Caco-2 (cell line): ENCODE results near the gene NTHL1. TPM values are rescaled to one million over a fixed set of nuclear protein-coding genes. Genes with fewer than 3 reads are reported as not detected.

Source experiments
- BruUV-seq: library from RNA; stranded (reverse); fragments of 400-500 nt; replicated peaks from 2 replicates; lab custom pipeline; 2021; lab: Mats Ljungman, UMichigan
- CTCF ChIA-PET: fragments of 300-600 bp; sonication (Branson Sonifier 250); formaldehyde crosslinking; loops from one replicate; lab custom pipeline; 2022; ENCODE audit warnings: antibody characterized with exemption; lab: Charles Lee
- POLR2A ChIA-PET: fragments of 300-600 bp; sonication (Branson Sonifier 250); formaldehyde crosslinking; loops from one replicate; lab custom pipeline; 2022; ENCODE audit warnings: antibody characterized with exemption; lab: Charles Lee
- DNase-seq, 2 experiments: peaks; one replicate each; pipeline versions ENCODE4 v3.0.0 to v3.0.0-alpha.2; 2020 to 2022
- H3K27me3 ChIP-seq: replicated peaks from 2 replicates; pipeline ENCODE4 v1.6.0; 2011; ENCODE audit warnings: low read length; ENCODE audit not compliant: control insufficient read depth, insufficient read depth
- H3K36me3 ChIP-seq: 2 replicates; pipeline ENCODE4 v1.5.1; 2011; ENCODE audit warnings: low read length; ENCODE audit not compliant: control insufficient read depth, insufficient read depth
- H3K4me1 ChIP-seq: fragments of 250-450 bp; sonication (Bioruptor Pico); 2 replicates; pipeline ENCODE4 v1.5.1; 2020; ENCODE audit warnings: mild to moderate bottlenecking
- H3K4me3 ChIP-seq: 2 replicates; pipeline ENCODE4 v1.5.1; 2011; ENCODE audit warnings: low read depth, mild to moderate bottlenecking, control low read depth, low read length
- H3K9me3 ChIP-seq: fragments of 250-450 bp; sonication (Bioruptor Pico); 2 replicates; pipeline ENCODE4 v1.5.1; 2020; ENCODE audit warnings: mild to moderate bottlenecking, moderate library complexity
- H3K27ac Mint-ChIP-seq: one replicate; pipeline ENCODE4 v1.8.0; 2022; ENCODE audit warnings: mixed read lengths; ENCODE audit not compliant: unreplicated experiment
- H3K27me3 Mint-ChIP-seq: one replicate; pipeline ENCODE4 v1.8.0; 2022; ENCODE audit warnings: mixed read lengths; ENCODE audit not compliant: insufficient read depth, unreplicated experiment
- H3K36me3 Mint-ChIP-seq: one replicate; pipeline ENCODE4 v1.8.0; 2022; ENCODE audit warnings: mild to moderate bottlenecking, mixed read lengths; ENCODE audit not compliant: insufficient read depth, unreplicated experiment
- H3K4me1 Mint-ChIP-seq: one replicate; pipeline ENCODE4 v1.8.0; 2022; ENCODE audit warnings: low read depth, mixed read lengths; ENCODE audit not compliant: unreplicated experiment
- H3K4me3 Mint-ChIP-seq: one replicate; pipeline ENCODE4 v1.8.0; 2022; ENCODE audit warnings: mild to moderate bottlenecking, moderate library complexity, mixed read lengths; ENCODE audit not compliant: unreplicated experiment
- H3K9me3 Mint-ChIP-seq: one replicate; pipeline ENCODE4 v1.8.0; 2022; ENCODE audit warnings: mixed read lengths; ENCODE audit not compliant: unreplicated experiment
- intact Hi-C: fragments of 100-400 bp; cut with micrococcal nuclease; formaldehyde crosslinking; loops from one replicate; pipeline ENCODE4 v1.10.0; 2022; ENCODE audit not compliant: unreplicated experiment
- total RNA-seq: library from RNA; stranded (reverse); gene quantifications from 2 replicates; pipeline ENCODE4 v1.2.3, GENCODE V29; 2022
- TF ChIP-seq, protein P1 (sequence below), 2 experiments: fragments of 200-600 bp in 1 of 2; IDR thresholded peaks; 1 replicate in 1 of 2; 2 replicates in 1 of 2; pipeline versions ENCODE4 v1.5.1 to v1.8.0; 2011 to 2022; ENCODE audit warnings: antibody characterized with exemption in 1 of 2, control low read depth in 1 of 2, inconsistent platforms in 1 of 2, low read depth in 1 of 2, low read length in 1 of 2, mild to moderate bottlenecking in 1 of 2, moderate library complexity in 1 of 2; ENCODE audit not compliant: insufficient read depth in 1 of 2, severe bottlenecking in 1 of 2, unreplicated experiment in 1 of 2

NTHL1 gene
- total RNA-seq, 1 experiment from 2014 or later: 38.6 TPM

DNA sequence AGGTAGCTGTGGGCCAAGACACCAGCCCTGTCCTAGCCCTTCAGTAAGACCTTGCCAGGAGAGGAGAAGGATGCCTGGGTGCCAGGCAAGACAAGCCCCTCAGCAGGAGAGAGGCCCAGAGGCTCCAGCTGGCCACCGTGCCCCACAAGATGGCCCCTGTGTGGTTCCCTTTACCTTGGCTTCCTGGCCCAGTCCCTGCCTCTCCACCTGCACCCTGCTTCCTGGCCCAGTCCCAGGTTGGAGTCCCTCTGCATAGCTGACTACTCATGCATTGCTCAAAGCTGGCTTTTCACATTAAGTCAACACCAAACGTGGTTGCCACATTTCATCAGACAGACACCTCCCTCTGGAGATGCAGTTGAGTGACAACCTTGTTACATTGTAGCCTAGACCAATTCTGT lies 53.9 kb downstream of the NTHL1 start:
- Histone ChIP-seq H3K4me1 (peaks cover 8% of the 10 kb centered on the region; the same call in 1 of the 2 replicates), H3K9me3 (no peaks in the 10 kb centered on the region), H3K4me3 (no peak overlapping the region), H3K27me3 (no peaks in the 10 kb centered on the region), H3K36me3 (no peaks in the 10 kb centered on the region)
- peak overlapping the region; percentile 39 for H3K27ac Mint-ChIP-seq
- intact Hi-C loops: no loop called here
- ChIA-PET POLR2A (no interaction called here), CTCF (interaction anchor here (1.5 kb wide), 1 partner anchor 11 kb away, joined by 4 read pairs; no protein-coding TSS in a partner anchor)
- TF ChIP-seq, protein P1, sequence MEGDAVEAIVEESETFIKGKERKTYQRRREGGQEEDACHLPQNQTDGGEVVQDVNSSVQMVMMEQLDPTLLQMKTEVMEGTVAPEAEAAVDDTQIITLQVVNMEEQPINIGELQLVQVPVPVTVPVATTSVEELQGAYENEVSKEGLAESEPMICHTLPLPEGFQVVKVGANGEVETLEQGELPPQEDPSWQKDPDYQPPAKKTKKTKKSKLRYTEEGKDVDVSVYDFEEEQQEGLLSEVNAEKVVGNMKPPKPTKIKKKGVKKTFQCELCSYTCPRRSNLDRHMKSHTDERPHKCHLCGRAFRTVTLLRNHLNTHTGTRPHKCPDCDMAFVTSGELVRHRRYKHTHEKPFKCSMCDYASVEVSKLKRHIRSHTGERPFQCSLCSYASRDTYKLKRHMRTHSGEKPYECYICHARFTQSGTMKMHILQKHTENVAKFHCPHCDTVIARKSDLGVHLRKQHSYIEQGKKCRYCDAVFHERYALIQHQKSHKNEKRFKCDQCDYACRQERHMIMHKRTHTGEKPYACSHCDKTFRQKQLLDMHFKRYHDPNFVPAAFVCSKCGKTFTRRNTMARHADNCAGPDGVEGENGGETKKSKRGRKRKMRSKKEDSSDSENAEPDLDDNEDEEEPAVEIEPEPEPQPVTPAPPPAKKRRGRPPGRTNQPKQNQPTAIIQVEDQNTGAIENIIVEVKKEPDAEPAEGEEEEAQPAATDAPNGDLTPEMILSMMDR (IDR thresholded peaks at IDR 0.05; ENCODE audit: insufficient read depth in 1 of 2, low read depth in 1 of 2, low read length in 1 of 2, severe bottlenecking in 1 of 2, unreplicated experiment in 1 of 2): no peak
- peaks cover 2% of the 10 kb centered on the region for H3K4me1 Mint-ChIP-seq
- peak overlapping the region; percentile 46 for H3K4me3 Mint-ChIP-seq
- H3K27me3 Mint-ChIP-seq: no peaks in the 10 kb centered on the region
- H3K36me3 Mint-ChIP-seq: peaks cover 20% of the 10 kb centered on the region
- no peak for DNase-seq
- no peaks in the 10 kb centered on the region for H3K9me3 Mint-ChIP-seq
- BruUV-seq: no TSS peak

DNA sequence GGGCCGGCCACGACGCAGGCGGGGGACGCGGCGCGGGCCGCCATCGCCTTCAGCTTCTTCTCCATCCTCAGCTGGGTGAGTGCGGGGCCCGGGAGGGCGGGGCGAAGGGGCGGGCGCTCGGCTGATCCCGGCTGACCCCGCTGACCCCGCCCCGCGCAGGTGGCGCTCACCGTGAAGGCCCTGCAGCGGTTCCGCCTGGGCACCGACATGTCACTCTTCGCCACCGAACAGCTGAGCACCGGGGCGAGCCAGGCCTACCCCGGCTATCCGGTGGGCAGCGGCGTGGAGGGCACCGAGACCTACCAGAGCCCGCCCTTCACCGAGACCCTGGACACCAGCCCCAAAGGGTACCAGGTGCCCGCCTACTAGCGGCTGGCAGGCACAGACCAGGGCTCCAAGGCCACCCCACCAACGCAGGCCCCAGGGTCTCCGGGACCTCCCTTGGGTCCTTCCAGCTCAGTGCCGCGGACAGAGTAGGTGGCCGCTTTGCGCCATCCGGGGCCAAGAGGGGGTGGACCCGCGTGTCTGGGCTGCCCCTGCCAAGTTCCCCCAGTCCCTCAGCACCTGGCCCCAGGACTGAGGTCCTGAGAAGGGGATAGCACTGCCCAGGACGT lies 54.8 kb downstream of the NTHL1 start:
- H3K9me3 ChIP-seq: no peaks in the 10 kb centered on the region
- ChIA-PET POLR2A (interaction anchor here (0.5 kb wide), 1 partner anchor 18 kb away, joined by 5 read pairs; no protein-coding TSS in a partner anchor), CTCF (no interaction called here)
- Mint-ChIP-seq H3K27ac (no peak overlapping the region), H3K27me3 (no peaks in the 10 kb centered on the region), H3K4me1 (peaks cover 7% of the 10 kb centered on the region), H3K36me3 (peaks cover 11% of the 10 kb centered on the region), H3K9me3 (no peaks in the 10 kb centered on the region), H3K4me3 (no peak overlapping the region)
- H3K27me3 ChIP-seq: no peaks in the 10 kb centered on the region
- intact Hi-C loops: no loop called here
- no TSS peak for BruUV-seq
- peaks cover 8% of the 10 kb centered on the region; the same call in 1 of the 2 replicates for H3K4me1 ChIP-seq
- TF ChIP-seq, protein P1 (IDR thresholded peaks at IDR 0.05; ENCODE audit: insufficient read depth in 1 of 2, low read depth in 1 of 2, low read length in 1 of 2, severe bottlenecking in 1 of 2, unreplicated experiment in 1 of 2): no peak
- no peaks in the 10 kb centered on the region for H3K36me3 ChIP-seq
- no peak for DNase-seq
- no peak overlapping the region for H3K4me3 ChIP-seq

DNA sequence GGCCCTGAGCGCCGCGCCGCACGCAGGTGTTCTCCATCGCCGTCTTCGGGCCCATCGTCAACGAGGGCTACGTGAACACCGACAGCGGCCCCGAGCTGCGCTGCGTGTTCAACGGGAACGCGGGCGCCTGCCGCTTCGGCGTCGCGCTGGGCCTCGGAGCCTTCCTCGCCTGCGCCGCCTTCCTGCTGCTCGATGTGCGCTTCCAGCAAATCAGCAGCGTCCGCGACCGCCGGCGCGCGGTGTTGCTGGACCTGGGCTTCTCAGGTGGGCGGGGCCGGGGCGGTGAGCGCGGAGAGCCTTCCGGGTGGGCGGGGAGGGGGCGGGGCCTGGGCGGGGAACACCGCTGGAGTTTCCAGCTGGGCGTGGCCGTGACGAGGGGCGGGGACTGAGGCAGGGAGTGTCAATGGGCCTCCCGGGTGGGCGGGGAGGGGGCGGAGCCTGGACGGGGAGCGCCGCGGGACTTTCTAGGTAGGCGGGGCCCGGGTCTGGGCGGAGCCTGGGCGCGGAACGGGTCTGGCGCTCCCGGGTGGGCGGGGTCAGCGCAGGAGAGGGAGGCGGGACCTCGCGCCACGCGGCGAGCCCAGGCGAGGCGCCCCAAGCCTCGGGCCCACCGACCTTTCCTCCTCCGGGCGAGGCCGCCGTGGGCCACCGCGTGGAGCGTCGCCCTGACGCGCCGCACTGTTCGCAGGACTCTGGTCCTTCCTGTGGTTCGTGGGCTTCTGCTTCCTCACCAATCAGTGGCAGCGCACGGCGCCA lies 55.5 kb downstream of the NTHL1 start:
- intact Hi-C loops: no loop called here
- peak; percentile 67 to 87 for DNase-seq
- H3K4me1 ChIP-seq: peaks cover 8% of the 10 kb centered on the region; the same call in 1 of the 2 replicates
- H3K36me3 Mint-ChIP-seq: peaks cover 10% of the 10 kb centered on the region
- no peaks in the 10 kb centered on the region for H3K27me3 Mint-ChIP-seq
- CTCF ChIA-PET: no interaction called here
- peaks cover 7% of the 10 kb centered on the region for H3K4me1 Mint-ChIP-seq
- POLR2A ChIA-PET: no interaction called here
- H3K27ac Mint-ChIP-seq: no peak overlapping the region
- BruUV-seq: no TSS peak
- H3K36me3 ChIP-seq: no peaks in the 10 kb centered on the region; the same call in 1 of the 2 replicates
- no peaks in the 10 kb centered on the region for H3K9me3 ChIP-seq
- no peak overlapping the region for H3K4me3 ChIP-seq
- no peak overlapping the region for H3K4me3 Mint-ChIP-seq
- TF ChIP-seq, protein P1 (IDR thresholded peaks at IDR 0.05; ENCODE audit: insufficient read depth in 1 of 2, low read depth in 1 of 2, low read length in 1 of 2, severe bottlenecking in 1 of 2, unreplicated experiment in 1 of 2): no peak
- H3K27me3 ChIP-seq: no peaks in the 10 kb centered on the region
- no peaks in the 10 kb centered on the region for H3K9me3 Mint-ChIP-seq
